Muscle layer of duodenum (tissue), 2 donors: ENCODE results near the gene PRM2.

Experiments used
- H3K27ac ChIP-seq: one replicate; pipeline ENCODE4 v1.7.0; 2013; ENCODE audit warnings: mild to moderate bottlenecking, low read length
- H3K27me3 ChIP-seq: one replicate; pipeline ENCODE4 v1.7.0; 2013; ENCODE audit warnings: low read depth, mild to moderate bottlenecking, control low read depth, low read length
- H3K36me3 ChIP-seq, 2 donors: one replicate each; pipeline ENCODE4 v1.7.0; 2013; ENCODE audit warnings: low read length in 2 of 2, control low read depth in 1 of 2, mild to moderate bottlenecking in 1 of 2; ENCODE audit not compliant: insufficient read depth in 2 of 2, control insufficient read depth in 1 of 2
- H3K4me1 ChIP-seq, 2 donors: one replicate each; pipeline ENCODE4 v1.7.0; 2013; ENCODE audit warnings: low read length in 2 of 2, mild to moderate bottlenecking in 2 of 2, control low read depth in 1 of 2, moderate library complexity in 1 of 2; ENCODE audit not compliant: insufficient read depth in 2 of 2, control insufficient read depth in 1 of 2
- H3K4me3 ChIP-seq, 2 donors: one replicate each; pipeline ENCODE4 v1.7.0; 2013; ENCODE audit warnings: low read length in 2 of 2, low read depth in 1 of 2, mild to moderate bottlenecking in 1 of 2
- H3K9me3 ChIP-seq, 2 donors: one replicate each; pipeline ENCODE4 v1.7.0; 2013; ENCODE audit warnings: low read length in 2 of 2, control low read depth in 1 of 2, mild to moderate bottlenecking in 1 of 2; ENCODE audit not compliant: control insufficient read depth in 1 of 2
- donor health status: healthy.

PRM2 gene

GRCh38 chr16:11236461-11237254, 39.6 kb downstream of the PRM2 start:
- H3K36me3 ChIP-seq: no peaks in the 10 kb centered on the region
- no peaks in the 10 kb centered on the region for H3K9me3 ChIP-seq
- no peak overlapping the region for H3K27ac ChIP-seq
- no peak overlapping the region for H3K4me3 ChIP-seq
- no peaks in the 10 kb centered on the region for H3K27me3 ChIP-seq
- no peaks in the 10 kb centered on the region for H3K4me1 ChIP-seq

GRCh38 chr16:11235703-11235991, 40.6 kb downstream of the PRM2 start:
- Histone ChIP-seq H3K27ac (no peak overlapping the region), H3K4me3 (no peak overlapping the region), H3K4me1 (no peaks in the 10 kb centered on the region), H3K27me3 (no peaks in the 10 kb centered on the region), H3K36me3 (no peaks in the 10 kb centered on the region), H3K9me3 (no peaks in the 10 kb centered on the region)

- H3K4me3 ChIP-seq: no peak overlapping the region
- no peaks in the 10 kb centered on the region for H3K4me1 ChIP-seq
- no peaks in the 10 kb centered on the region for H3K27me3 ChIP-seq
- no peaks in the 10 kb centered on the region for H3K36me3 ChIP-seq
- H3K27ac ChIP-seq: no peak overlapping the region
- no peaks in the 10 kb centered on the region for H3K9me3 ChIP-seq
Measured at GRCh38 chr16:11234884-11235702, 41.2 kb downstream of the PRM2 start.

GRCh38 chr16:11233727-11234376, 42.4 kb downstream of the PRM2 start:
- Histone ChIP-seq H3K36me3 (no peaks in the 10 kb centered on the region), H3K27ac (no peak overlapping the region), H3K9me3 (no peaks in the 10 kb centered on the region), H3K4me3 (no peak overlapping the region), H3K27me3 (no peaks in the 10 kb centered on the region), H3K4me1 (no peaks in the 10 kb centered on the region)

GRCh38 chr16:11232852-11233726, 43.2 kb downstream of the PRM2 start:
- no peaks in the 10 kb centered on the region for H3K27me3 ChIP-seq
- no peak overlapping the region for H3K27ac ChIP-seq
- H3K4me1 ChIP-seq: no peaks in the 10 kb centered on the region
- no peak overlapping the region for H3K4me3 ChIP-seq
- H3K36me3 ChIP-seq: no peaks in the 10 kb centered on the region
- no peaks in the 10 kb centered on the region for H3K9me3 ChIP-seq

GRCh38 chr16:11232302-11232851, 43.9 kb downstream of the PRM2 start:
- H3K36me3 ChIP-seq: no peaks in the 10 kb centered on the region
- no peak overlapping the region for H3K27ac ChIP-seq
- H3K27me3 ChIP-seq: no peaks in the 10 kb centered on the region
- no peaks in the 10 kb centered on the region for H3K9me3 ChIP-seq
- H3K4me1 ChIP-seq: no peaks in the 10 kb centered on the region
- no peak overlapping the region for H3K4me3 ChIP-seq

GRCh38 chr16:11231367-11231970, 44.8 kb downstream of the PRM2 start:
- no peaks in the 10 kb centered on the region for H3K9me3 ChIP-seq
- no peaks in the 10 kb centered on the region for H3K36me3 ChIP-seq
- H3K4me1 ChIP-seq: no peaks in the 10 kb centered on the region
- no peak overlapping the region for H3K27ac ChIP-seq
- H3K4me3 ChIP-seq: no peak overlapping the region
- H3K27me3 ChIP-seq: no peaks in the 10 kb centered on the region

GRCh38 chr16:11229906-11230305, 46.4 kb downstream of the PRM2 start:
- no peak overlapping the region for H3K4me3 ChIP-seq
- peaks cover 0 to 4% of the 10 kb centered on the region in 2 donors for H3K4me1 ChIP-seq
- no peaks in the 10 kb centered on the region for H3K27me3 ChIP-seq
- H3K36me3 ChIP-seq: no peaks in the 10 kb centered on the region
- no peaks in the 10 kb centered on the region for H3K9me3 ChIP-seq
- no peak overlapping the region for H3K27ac ChIP-seq

GRCh38 chr16:11229432-11229831, 46.8 kb downstream of the PRM2 start:
- no peaks in the 10 kb centered on the region for H3K9me3 ChIP-seq
- H3K36me3 ChIP-seq: no peaks in the 10 kb centered on the region
- peaks cover 0 to 4% of the 10 kb centered on the region in 2 donors for H3K4me1 ChIP-seq
- H3K27ac ChIP-seq: no peak overlapping the region
- H3K4me3 ChIP-seq: no peak overlapping the region
- H3K27me3 ChIP-seq: no peaks in the 10 kb centered on the region

- H3K27me3 ChIP-seq: no peaks in the 10 kb centered on the region
- H3K4me3 ChIP-seq: peak overlapping the region in 1 of 2 donors; percentile 8
- no peak overlapping the region for H3K27ac ChIP-seq
- no peaks in the 10 kb centered on the region for H3K9me3 ChIP-seq
- H3K4me1 ChIP-seq: peaks cover 0 to 4% of the 10 kb centered on the region in 2 donors
- no peaks in the 10 kb centered on the region for H3K36me3 ChIP-seq
Measured at GRCh38 chr16:11225677-11226549, 50.4 kb downstream of the PRM2 start.
